Renal pelvis (tissue), 4 donors: Measurements from ENCODE around the gene SAMD1. TPM values are rescaled to one million over a fixed set of nuclear protein-coding genes. Genes with fewer than 3 reads are reported as not detected.
A peak's percentile ranks its signal among the peaks of the same experiment; 100 is the strongest.

Experiments
- DNase-seq: peaks from one replicate; pipeline ENCODE4 v3.0.0-alpha.2; 2013
- polyA plus RNA-seq, 3 donors: library from polyadenylated mRNA; unstranded; fragments of 120-200 nt; gene quantifications; one replicate each; pipeline ENCODE4 v1.2.1, GENCODE V29; 2013; ENCODE audit not compliant: insufficient read length in 3 of 3

SAMD1 gene
- polyA plus RNA-seq, 3 donors = 38.3 to 61.6 (median 47.8) TPM

GRCh38 chr19:14091813-14092462 lies 1.4 kb upstream of the SAMD1 start:
- no peak for DNase-seq

GRCh38 chr19:14091081-14091812 lies 696 bp upstream of the SAMD1 start:
- DNase-seq = no peak

- DNase-seq = no peak
Observed at GRCh38 chr19:14089662-14090508, 666 bp downstream of the SAMD1 start.

GRCh38 chr19:14089412-14089661 lies 1.2 kb downstream of the SAMD1 start:
- DNase-seq = no peak

GRCh38 chr19:14088634-14089411 lies 1.7 kb downstream of the SAMD1 start:
- DNase-seq = no peak

GRCh38 chr19:14086098-14086497 lies 4.5 kb downstream of the SAMD1 start:
- no peak for DNase-seq

GRCh38 chr19:14085309-14085995 lies 5.1 kb downstream of the SAMD1 start, which contains the start of gene C19orf67:
Gene C19orf67, minus strand, starts transcription at chr19:14085783. Its CDS starts 156 bp downstream, at chr19:14085627.
- no peak for DNase-seq

GRCh38 chr19:14082675-14082960 lies 7.9 kb downstream of the SAMD1 start:
- no peak for DNase-seq

GRCh38 chr19:14081797-14082674 lies 8.5 kb downstream of the SAMD1 start:
- no peak for DNase-seq

GRCh38 chr19:14080887-14081796 lies 9.4 kb downstream of the SAMD1 start:
- DNase-seq = peak; percentile 100

GRCh38 chr19:14078411-14078810 lies 12.1 kb downstream of the SAMD1 start:
- DNase-seq = no peak

- DNase-seq = no peak
Observed at GRCh38 chr19:14073925-14074838, 16.4 kb downstream of the SAMD1 start.

GRCh38 chr19:14073261-14073924 lies 17.2 kb downstream of the SAMD1 start:
- DNase-seq = no peak

- no peak for DNase-seq
Observed at GRCh38 chr19:14072535-14073260, 17.9 kb downstream of the SAMD1 start, which contains the start of gene MISP3. Gene MISP3, plus strand, starts transcription at chr19:14072786. Its CDS starts 524 bp downstream, at chr19:14073310.

GRCh38 chr19:14070268-14071050 lies 20.1 kb downstream of the SAMD1 start:
- no peak for DNase-seq

- DNase-seq = no peak
Observed at GRCh38 chr19:14066134-14066533, 24.4 kb downstream of the SAMD1 start.
